Activated T-cell treated with anti-CD3 and anti-CD28 coated beads for 48 hours (primary cell): ENCODE measurements around the gene CHEK1.

ENCODE experiments used
- DNase-seq: peaks from one replicate; pipeline ENCODE4 v3.0.0-alpha.2; 2020; ENCODE audit warnings: low read depth

CHEK1 gene

GRCh38 chr11:125626288-125626950 lies 1.5 kb downstream of the CHEK1 start:
- DNase-seq = no peak

GRCh38 chr11:125627236-125627910 lies 2.4 kb downstream of the CHEK1 start:
- DNase-seq = no peak

- DNase-seq = no peak
Observed at GRCh38 chr11:125637840-125638239, 12.9 kb downstream of the CHEK1 start.

GRCh38 chr11:125638315-125638714 lies 13.4 kb downstream of the CHEK1 start:
- no peak for DNase-seq

GRCh38 chr11:125645871-125646270 lies 20.9 kb downstream of the CHEK1 start:
- DNase-seq = no peak

GRCh38 chr11:125649465-125650166 lies 24.7 kb downstream of the CHEK1 start:
- no peak for DNase-seq

- DNase-seq = no peak
Observed at GRCh38 chr11:125662689-125663088, 37.7 kb downstream of the CHEK1 start.

- no peak for DNase-seq
Observed at GRCh38 chr11:125663910-125664309, 38.9 kb downstream of the CHEK1 start.

- no peak for DNase-seq
Observed at GRCh38 chr11:125667151-125667550, 42.2 kb downstream of the CHEK1 start.

- no peak for DNase-seq
Observed at GRCh38 chr11:125670172-125670571, 45.2 kb downstream of the CHEK1 start.

GRCh38 chr11:125671561-125671960 lies 46.6 kb downstream of the CHEK1 start:
- no peak for DNase-seq

- DNase-seq = no peak
Observed at GRCh38 chr11:125674210-125674609, 49.2 kb downstream of the CHEK1 start.

GRCh38 chr11:125675196-125675595 lies 50.2 kb downstream of the CHEK1 start:
- no peak for DNase-seq

GRCh38 chr11:125679397-125679796 lies 54.4 kb downstream of the CHEK1 start:
- DNase-seq = no peak

GRCh38 chr11:125679837-125680236 lies 54.9 kb downstream of the CHEK1 start:
- DNase-seq = no peak

- no peak for DNase-seq
Observed at GRCh38 chr11:125680747-125681146, 55.8 kb downstream of the CHEK1 start, which contains the start of gene ACRV1. Gene ACRV1, minus strand, starts transcription at chr11:125680847. Its CDS starts 67 bp downstream, at chr11:125680780.

- no peak for DNase-seq
Observed at GRCh38 chr11:125685228-125685627, 60.3 kb downstream of the CHEK1 start.

GRCh38 chr11:125688066-125688465 lies 63.1 kb downstream of the CHEK1 start:
- DNase-seq = no peak

GRCh38 chr11:125688632-125689031 lies 63.7 kb downstream of the CHEK1 start:
- no peak for DNase-seq

GRCh38 chr11:125689274-125689859 lies 64.4 kb downstream of the CHEK1 start:
- no peak for DNase-seq

GRCh38 chr11:125690006-125690405 lies 65.0 kb downstream of the CHEK1 start:
- DNase-seq = no peak

GRCh38 chr11:125692887-125693286 lies 67.9 kb downstream of the CHEK1 start:
- no peak for DNase-seq

GRCh38 chr11:125694951-125695350 lies 70.0 kb downstream of the CHEK1 start:
- DNase-seq = no peak
